PFSK-1 (cell line): ENCODE measurements around the gene MTRF1L.

Experiments used
- POLR2AphosphoS5 ChIP-seq: IDR thresholded peaks from 2 replicates; pipeline ENCODE4 v1.6.1; 2012; ENCODE audit warnings: low read depth, mild to moderate bottlenecking, control low read depth, low read length, moderate library complexity
- TAF1 ChIP-seq: IDR thresholded peaks from 2 replicates; pipeline ENCODE4 v1.6.1; 2012; ENCODE audit warnings: low read length, control low read depth, borderline replicate concordance; ENCODE audit not compliant: insufficient read depth
- TF ChIP-seq, protein P1 (sequence below), 2 experiments: IDR thresholded peaks; 2 replicates each; pipeline versions ENCODE4 v1.6.1 to v1.8.0; 2011 to 2012; ENCODE audit warnings: low read depth in 2 of 2, low read length in 2 of 2, control low read depth in 1 of 2, inconsistent platforms in 1 of 2, mild to moderate bottlenecking in 1 of 2, moderate library complexity in 1 of 2; ENCODE audit not compliant: insufficient read depth in 1 of 2

DNA sequence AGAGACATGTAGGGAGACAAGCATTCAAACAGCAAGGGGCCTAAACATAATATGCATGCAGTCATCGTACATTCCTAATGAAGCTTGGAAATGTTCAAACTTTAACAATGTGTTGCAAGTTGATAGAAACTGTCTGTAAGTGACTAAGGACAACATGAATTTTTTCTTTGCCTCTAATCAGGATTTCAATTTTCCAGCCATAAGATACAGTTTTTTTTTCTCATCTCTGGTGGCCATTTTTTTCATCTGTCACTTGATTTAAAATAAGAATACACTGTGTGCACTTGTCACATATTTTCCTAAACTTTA, 22.2 kb upstream of the MTRF1L start:
- TF ChIP-seq, protein P1, sequence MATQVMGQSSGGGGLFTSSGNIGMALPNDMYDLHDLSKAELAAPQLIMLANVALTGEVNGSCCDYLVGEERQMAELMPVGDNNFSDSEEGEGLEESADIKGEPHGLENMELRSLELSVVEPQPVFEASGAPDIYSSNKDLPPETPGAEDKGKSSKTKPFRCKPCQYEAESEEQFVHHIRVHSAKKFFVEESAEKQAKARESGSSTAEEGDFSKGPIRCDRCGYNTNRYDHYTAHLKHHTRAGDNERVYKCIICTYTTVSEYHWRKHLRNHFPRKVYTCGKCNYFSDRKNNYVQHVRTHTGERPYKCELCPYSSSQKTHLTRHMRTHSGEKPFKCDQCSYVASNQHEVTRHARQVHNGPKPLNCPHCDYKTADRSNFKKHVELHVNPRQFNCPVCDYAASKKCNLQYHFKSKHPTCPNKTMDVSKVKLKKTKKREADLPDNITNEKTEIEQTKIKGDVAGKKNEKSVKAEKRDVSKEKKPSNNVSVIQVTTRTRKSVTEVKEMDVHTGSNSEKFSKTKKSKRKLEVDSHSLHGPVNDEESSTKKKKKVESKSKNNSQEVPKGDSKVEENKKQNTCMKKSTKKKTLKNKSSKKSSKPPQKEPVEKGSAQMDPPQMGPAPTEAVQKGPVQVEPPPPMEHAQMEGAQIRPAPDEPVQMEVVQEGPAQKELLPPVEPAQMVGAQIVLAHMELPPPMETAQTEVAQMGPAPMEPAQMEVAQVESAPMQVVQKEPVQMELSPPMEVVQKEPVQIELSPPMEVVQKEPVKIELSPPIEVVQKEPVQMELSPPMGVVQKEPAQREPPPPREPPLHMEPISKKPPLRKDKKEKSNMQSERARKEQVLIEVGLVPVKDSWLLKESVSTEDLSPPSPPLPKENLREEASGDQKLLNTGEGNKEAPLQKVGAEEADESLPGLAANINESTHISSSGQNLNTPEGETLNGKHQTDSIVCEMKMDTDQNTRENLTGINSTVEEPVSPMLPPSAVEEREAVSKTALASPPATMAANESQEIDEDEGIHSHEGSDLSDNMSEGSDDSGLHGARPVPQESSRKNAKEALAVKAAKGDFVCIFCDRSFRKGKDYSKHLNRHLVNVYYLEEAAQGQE (IDR thresholded peaks at IDR 0.05; ENCODE audit: insufficient read depth in 1 of 2, low read depth in 2 of 2, low read length in 2 of 2), result no peak
- no peak for TF ChIP-seq TAF1
- no peak for TF ChIP-seq POLR2AphosphoS5
